GM10266 (cell line): ENCODE results near the gene SYTL3.

Experiments
- DNase-seq: peaks from one replicate; pipeline ENCODE4 v3.0.0; 2012; ENCODE audit errors: extremely low spot score
- CTCF ChIP-seq: IDR thresholded peaks from 2 replicates; pipeline ENCODE4 v1.5.1; 2012; ENCODE audit warnings: mild to moderate bottlenecking, low read depth; ENCODE audit not compliant: control insufficient read depth, insufficient read depth; ENCODE audit errors: missing control alignments

The SYTL3 gene

DNA sequence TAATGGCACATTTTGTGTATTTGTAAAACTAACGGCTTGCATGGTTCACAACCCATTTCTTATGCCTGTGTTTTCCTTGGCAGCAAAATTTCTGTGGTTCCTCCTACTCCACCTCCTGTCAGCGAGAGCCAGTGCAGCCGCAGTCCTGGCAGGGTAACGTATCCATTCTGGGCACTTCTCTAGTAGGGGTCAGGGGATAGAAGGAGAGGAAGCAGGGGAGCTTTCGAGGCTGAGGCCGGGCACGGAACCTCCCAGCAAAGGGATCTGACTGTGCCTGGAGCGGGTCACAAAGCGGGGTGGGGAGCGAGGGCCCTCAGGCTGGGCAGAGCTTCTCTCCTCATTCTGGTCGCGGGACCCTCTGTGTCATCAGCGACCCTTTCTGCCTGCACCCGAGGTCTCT lies 58.4 kb downstream of the SYTL3 start:
- no peak for TF ChIP-seq CTCF
- no peak for DNase-seq

DNA sequence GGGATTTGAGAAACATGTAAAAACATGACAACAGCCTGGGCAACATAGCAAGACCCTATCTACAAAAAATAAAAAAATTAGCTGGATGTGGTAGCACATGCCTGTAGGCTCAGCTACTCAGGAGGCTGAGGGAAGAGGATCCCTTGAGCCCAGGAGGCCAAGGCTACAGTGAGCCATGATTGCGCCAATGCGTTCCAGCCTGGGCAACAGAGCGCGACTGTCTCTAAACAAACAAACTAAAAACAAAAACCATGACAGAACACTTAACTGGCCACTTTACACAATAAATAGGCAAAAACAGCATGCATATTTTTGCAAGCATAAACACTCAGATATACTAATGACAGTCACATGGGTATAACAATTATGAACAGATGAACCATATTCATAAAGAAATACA lies 60.0 kb downstream of the SYTL3 start:
- no peak for TF ChIP-seq CTCF
- DNase-seq = no peak

DNA sequence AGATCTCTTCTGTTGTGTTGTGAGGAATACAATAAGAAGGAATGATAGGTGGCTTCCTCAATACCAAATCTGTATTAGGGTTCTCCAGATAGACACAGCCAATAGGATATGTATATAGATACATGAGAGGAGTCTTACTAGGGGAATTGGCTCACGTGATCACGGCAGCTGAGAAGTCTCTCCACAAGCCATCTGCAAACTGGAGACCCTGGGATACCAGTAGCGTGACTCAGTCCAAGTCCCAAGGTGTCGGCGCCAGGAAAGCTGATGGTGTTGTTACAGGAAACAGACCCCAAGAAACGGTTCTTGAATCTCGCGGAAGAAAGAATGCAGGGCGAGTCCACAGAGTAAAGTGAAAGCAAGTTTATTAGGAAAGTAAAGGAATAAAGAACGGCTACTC lies 61.4 kb downstream of the SYTL3 start:
- no peak for TF ChIP-seq CTCF
- DNase-seq = no peak

DNA sequence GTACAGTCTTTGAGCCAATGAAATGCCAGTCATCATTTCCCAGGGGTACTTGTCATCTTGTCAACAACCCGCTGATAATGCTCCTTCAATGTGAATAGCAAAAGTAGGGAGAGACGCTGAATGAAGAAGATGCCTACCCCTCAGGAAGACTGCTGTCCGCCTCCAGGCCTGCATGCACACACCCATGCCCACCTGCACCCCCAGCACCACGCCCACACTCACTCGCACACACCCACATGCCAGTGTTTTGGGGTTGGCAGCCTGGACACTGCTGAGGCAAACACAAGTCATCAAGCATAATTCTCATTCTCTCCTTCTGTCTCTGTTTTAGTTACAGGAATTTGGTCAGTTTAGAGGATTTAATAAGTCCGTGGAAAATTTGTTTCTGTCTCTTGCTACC lies 63.6 kb downstream of the SYTL3 start:
- DNase-seq = no peak
- no peak for TF ChIP-seq CTCF

- no peak for TF ChIP-seq CTCF
- no peak for DNase-seq
Observed at GRCh38 chr6:158714706-158715105, 64.9 kb downstream of the SYTL3 start.

- no peak for TF ChIP-seq CTCF
- peak; percentile 59 for DNase-seq
Observed at GRCh38 chr6:158715330-158716311, 65.8 kb downstream of the SYTL3 start.
